PFSK-1 (cell line): ENCODE results near the gene ULBP1.

Experiments used
- FOXP2 ChIP-seq: optimal IDR thresholded peaks from 2 replicates; pipeline ENCODE3; 2011; ENCODE audit warnings: borderline replicate concordance, control low read depth, inconsistent platforms; ENCODE audit not compliant: insufficient read depth; ENCODE audit errors: extremely low read length, extremely low read depth
- POLR2AphosphoS5 ChIP-seq: IDR thresholded peaks from 2 replicates; pipeline ENCODE4 v1.6.1; 2012; ENCODE audit warnings: low read depth, mild to moderate bottlenecking, control low read depth, low read length, moderate library complexity
- REST ChIP-seq, 2 experiments: IDR thresholded peaks; 2 replicates each; pipeline versions ENCODE4 v1.6.1 to v1.8.0; 2011 to 2012; ENCODE audit warnings: low read depth in 2 of 2, low read length in 2 of 2, control low read depth in 1 of 2, inconsistent platforms in 1 of 2, mild to moderate bottlenecking in 1 of 2, moderate library complexity in 1 of 2; ENCODE audit not compliant: insufficient read depth in 1 of 2
- SIN3A ChIP-seq: IDR thresholded peaks from 2 replicates; pipeline ENCODE4 v1.6.1; 2012; ENCODE audit warnings: mild to moderate bottlenecking, low read length, moderate library complexity, borderline replicate concordance; ENCODE audit not compliant: insufficient read depth
- TAF1 ChIP-seq: IDR thresholded peaks from 2 replicates; pipeline ENCODE4 v1.6.1; 2012; ENCODE audit warnings: low read length, control low read depth, borderline replicate concordance; ENCODE audit not compliant: insufficient read depth

The ULBP1 gene

GRCh38 chr6:149979293-149979692, 15.6 kb downstream of the ULBP1 start:
- no peak for TF ChIP-seq FOXP2
- no peak for TF ChIP-seq SIN3A
- TF ChIP-seq REST (IDR thresholded peaks at IDR 0.05; ENCODE audit: insufficient read depth in 1 of 2, low read depth in 2 of 2, low read length in 2 of 2) = no peak
- no peak for TF ChIP-seq TAF1
- no peak for TF ChIP-seq POLR2AphosphoS5

GRCh38 chr6:149983145-149983544, 19.4 kb downstream of the ULBP1 start:
- TF ChIP-seq TAF1 (no peak), POLR2AphosphoS5 (no peak), REST (IDR thresholded peaks at IDR 0.05; ENCODE audit: insufficient read depth in 1 of 2, low read depth in 2 of 2, low read length in 2 of 2) (no peak), SIN3A (no peak), FOXP2 (no peak)

- TF ChIP-seq SIN3A (no peak), FOXP2 (no peak), REST (IDR thresholded peaks at IDR 0.05; ENCODE audit: insufficient read depth in 1 of 2, low read depth in 2 of 2, low read length in 2 of 2) (no peak), POLR2AphosphoS5 (no peak), TAF1 (no peak)
Observed at GRCh38 chr6:149984773-149985172, 21.0 kb downstream of the ULBP1 start.

GRCh38 chr6:149985481-149985937, 21.8 kb downstream of the ULBP1 start:
- TF ChIP-seq FOXP2 (no peak), POLR2AphosphoS5 (no peak), REST (IDR thresholded peaks at IDR 0.05; ENCODE audit: insufficient read depth in 1 of 2, low read depth in 2 of 2, low read length in 2 of 2) (no peak), TAF1 (no peak), SIN3A (no peak)

GRCh38 chr6:149987602-149988107, 23.9 kb downstream of the ULBP1 start:
- TF ChIP-seq REST (IDR thresholded peaks at IDR 0.05; ENCODE audit: insufficient read depth in 1 of 2, low read depth in 2 of 2, low read length in 2 of 2) (no peak), SIN3A (no peak), FOXP2 (no peak), TAF1 (no peak), POLR2AphosphoS5 (no peak)
